HG03108 (cell line): ENCODE measurements around the gene AGRN.
"Not testable (repeated sequence)": the region's sequence is repeated elsewhere in the genome, so short reads cannot be mapped to it uniquely, and the experiment has no call there.

Experiments used
- ATAC-seq: cut with Tn5 transposase; IDR thresholded peaks from one replicate; pipeline ENCODE4 v1.9.1; 2021; ENCODE audit warnings: moderate library complexity; ENCODE audit not compliant: unreplicated experiment

Gene AGRN

GRCh38 chr1:1088801-1089680 lies 69.1 kb downstream of the AGRN start:
- ATAC-seq: no peak

GRCh38 chr1:1089731-1090423 lies 70.0 kb downstream of the AGRN start:
- no peak for ATAC-seq

- ATAC-seq: no peak
Measured at GRCh38 chr1:1090424-1091343, 70.8 kb downstream of the AGRN start.

- ATAC-seq: no peak
Measured at GRCh38 chr1:1091344-1092148, 71.6 kb downstream of the AGRN start.

GRCh38 chr1:1092149-1092855 lies 72.4 kb downstream of the AGRN start:
- no peak for ATAC-seq

GRCh38 chr1:1092894-1093609 lies 73.1 kb downstream of the AGRN start:
- no peak for ATAC-seq

- ATAC-seq: no peak
Measured at GRCh38 chr1:1093610-1093943, 73.7 kb downstream of the AGRN start.

GRCh38 chr1:1094981-1095380 lies 75.1 kb downstream of the AGRN start:
- ATAC-seq: no peak

GRCh38 chr1:1096136-1096535 lies 76.2 kb downstream of the AGRN start:
- not testable (repeated sequence) for ATAC-seq

- no peak for ATAC-seq
Measured at GRCh38 chr1:1098681-1099421, 78.9 kb downstream of the AGRN start.

- no peak for ATAC-seq
Measured at GRCh38 chr1:1099506-1100183, 79.7 kb downstream of the AGRN start.

- ATAC-seq: no peak
Measured at GRCh38 chr1:1100296-1100695, 80.4 kb downstream of the AGRN start.

GRCh38 chr1:1101503-1101902 lies 81.6 kb downstream of the AGRN start:
- ATAC-seq: no peak

GRCh38 chr1:1104152-1104551 lies 84.2 kb downstream of the AGRN start:
- ATAC-seq: not testable (repeated sequence)
